SJCRH30 (cell line): ENCODE measurements around the gene PDZD2. TPM values are rescaled to one million over a fixed set of nuclear protein-coding genes. Genes with fewer than 3 reads are reported as not detected.
"Not testable (repeated sequence)": the region's sequence is repeated elsewhere in the genome, so short reads cannot be mapped to it uniquely, and the experiment has no call there.

Experiments used
- DNase-seq, 2 experiments: peaks; one replicate each; pipeline ENCODE4 v3.0.0-alpha.2; 2015 to 2020
- H3K27ac ChIP-seq: fragments of 250-450 bp; sonication (Bioruptor Pico); 2 replicates; pipeline ENCODE4 v1.5.1; 2020; ENCODE audit warnings: mild to moderate bottlenecking, moderate library complexity
- H3K27me3 ChIP-seq: fragments of 250-450 bp; sonication (Bioruptor Pico); 2 replicates; pipeline ENCODE4 v1.5.1; 2020; ENCODE audit warnings: mild to moderate bottlenecking, moderate library complexity
- H3K36me3 ChIP-seq: fragments of 250-450 bp; sonication (Bioruptor Pico); 2 replicates; pipeline ENCODE4 v1.5.1; 2020; ENCODE audit warnings: mild to moderate bottlenecking, moderate library complexity
- H3K4me1 ChIP-seq: fragments of 250-450 bp; sonication (Bioruptor Pico); 2 replicates; pipeline ENCODE4 v1.5.1; 2020; ENCODE audit warnings: mild to moderate bottlenecking, moderate library complexity
- H3K4me3 ChIP-seq: fragments of 250-450 bp; sonication (Bioruptor Pico); 2 replicates; pipeline ENCODE4 v1.5.1; 2020; ENCODE audit warnings: mild to moderate bottlenecking, moderate library complexity
- H3K9me3 ChIP-seq: fragments of 250-450 bp; sonication (Bioruptor Pico); replicated peaks from 2 replicates; pipeline ENCODE4 v1.5.1; 2020; ENCODE audit warnings: mild to moderate bottlenecking, moderate library complexity
- total RNA-seq: library from RNA; depleted of rRNA; stranded (reverse); fragments of >200 nt; shearing (Covaris generic); gene quantifications from 2 replicates; pipeline ENCODE4 v1.2.3, GENCODE V29; 2014

Gene PDZD2
- total RNA-seq, 1 experiment from 2014 or later = 0.47 TPM

- no peak for DNase-seq
- no peaks in the 10 kb centered on the region for H3K4me1 ChIP-seq
- peaks cover 19% of the 10 kb centered on the region; the same call in 1 of the 2 replicates for H3K27me3 ChIP-seq
- H3K9me3 ChIP-seq = no peaks in the 10 kb centered on the region
- H3K4me3 ChIP-seq = no peak overlapping the region
- no peaks in the 10 kb centered on the region for H3K36me3 ChIP-seq
- H3K27ac ChIP-seq = no peak overlapping the region
Measured at GRCh38 chr5:31768784-31769183, 129.9 kb downstream of the PDZD2 start.

- no peak for DNase-seq
Measured at GRCh38 chr5:31769530-31769929, 130.6 kb downstream of the PDZD2 start.

GRCh38 chr5:31770132-31770720 is 131.3 kb downstream of the PDZD2 start:
- Histone ChIP-seq H3K27me3 (0 out of 2 replicates have a peak, but pooled peaks cover 15% of the 10 kb centered on the region), H3K27ac (no peak overlapping the region), H3K36me3 (no peaks in the 10 kb centered on the region), H3K4me1 (no peaks in the 10 kb centered on the region), H3K4me3 (no peak overlapping the region), H3K9me3 (no peaks in the 10 kb centered on the region)
- no peak for DNase-seq

More at GRCh38 chr5:31769530-31769929, 130.6 kb downstream of the PDZD2 start:
- Histone ChIP-seq H3K4me3 (no peak overlapping the region), H3K4me1 (no peaks in the 10 kb centered on the region), H3K27ac (no peak overlapping the region), H3K36me3 (no peaks in the 10 kb centered on the region), H3K9me3 (no peaks in the 10 kb centered on the region), H3K27me3 (0 out of 2 replicates have a peak, but pooled peaks cover 15% of the 10 kb centered on the region)

GRCh38 chr5:31770998-31771397 is 132.1 kb downstream of the PDZD2 start:
- DNase-seq = no peak
- H3K27me3 ChIP-seq = 0 out of 2 replicates have a peak, but pooled peaks cover 15% of the 10 kb centered on the region
- no peaks in the 10 kb centered on the region for H3K9me3 ChIP-seq
- no peak overlapping the region for H3K27ac ChIP-seq
- no peaks in the 10 kb centered on the region for H3K4me1 ChIP-seq
- no peak overlapping the region for H3K4me3 ChIP-seq
- no peaks in the 10 kb centered on the region for H3K36me3 ChIP-seq

GRCh38 chr5:31771500-31771899 is 132.6 kb downstream of the PDZD2 start:
- no peak for DNase-seq
- Histone ChIP-seq H3K36me3 (no peaks in the 10 kb centered on the region), H3K4me3 (no peak overlapping the region), H3K27ac (no peak overlapping the region), H3K9me3 (no peaks in the 10 kb centered on the region), H3K27me3 (0 out of 2 replicates have a peak, but pooled peaks cover 15% of the 10 kb centered on the region), H3K4me1 (no peaks in the 10 kb centered on the region)

- not testable (repeated sequence) for DNase-seq, H3K27ac ChIP-seq, H3K36me3 ChIP-seq, H3K27me3 ChIP-seq, H3K9me3 ChIP-seq, H3K4me3 ChIP-seq, H3K4me1 ChIP-seq
Measured at GRCh38 chr5:31776294-31776693, 137.4 kb downstream of the PDZD2 start.

- H3K4me1 ChIP-seq = no peaks in the 10 kb centered on the region
- no peak overlapping the region for H3K4me3 ChIP-seq
- DNase-seq = no peak
- H3K9me3 ChIP-seq = no peaks in the 10 kb centered on the region
- H3K36me3 ChIP-seq = no peaks in the 10 kb centered on the region
- no peak overlapping the region for H3K27ac ChIP-seq
- no peaks in the 10 kb centered on the region for H3K27me3 ChIP-seq
Measured at GRCh38 chr5:31776976-31777651, 138.2 kb downstream of the PDZD2 start.

- Histone ChIP-seq H3K4me3 (no peak overlapping the region), H3K36me3 (no peaks in the 10 kb centered on the region), H3K27me3 (no peaks in the 10 kb centered on the region), H3K27ac (no peak overlapping the region), H3K4me1 (no peaks in the 10 kb centered on the region), H3K9me3 (no peaks in the 10 kb centered on the region)
- DNase-seq = no peak
Measured at GRCh38 chr5:31781772-31782171, 142.8 kb downstream of the PDZD2 start.

- no peak for DNase-seq
- no peak overlapping the region for H3K4me3 ChIP-seq
- H3K36me3 ChIP-seq = no peaks in the 10 kb centered on the region
- H3K9me3 ChIP-seq = no peaks in the 10 kb centered on the region
- no peaks in the 10 kb centered on the region for H3K4me1 ChIP-seq
- H3K27ac ChIP-seq = no peak overlapping the region
- no peaks in the 10 kb centered on the region for H3K27me3 ChIP-seq
Measured at GRCh38 chr5:31783086-31783645, 144.2 kb downstream of the PDZD2 start.

GRCh38 chr5:31783731-31784130 is 144.8 kb downstream of the PDZD2 start:
- DNase-seq = no peak
- Histone ChIP-seq H3K9me3 (no peaks in the 10 kb centered on the region), H3K27me3 (no peaks in the 10 kb centered on the region), H3K36me3 (no peaks in the 10 kb centered on the region), H3K4me3 (no peak overlapping the region), H3K27ac (no peak overlapping the region), H3K4me1 (no peaks in the 10 kb centered on the region)

GRCh38 chr5:31786090-31786631 is 147.2 kb downstream of the PDZD2 start:
- H3K27me3 ChIP-seq = no peaks in the 10 kb centered on the region
- H3K4me3 ChIP-seq = no peak overlapping the region
- H3K9me3 ChIP-seq = no peaks in the 10 kb centered on the region
- no peaks in the 10 kb centered on the region for H3K4me1 ChIP-seq
- DNase-seq = no peak
- no peak overlapping the region for H3K27ac ChIP-seq
- no peaks in the 10 kb centered on the region for H3K36me3 ChIP-seq

- Histone ChIP-seq H3K4me3 (no peak overlapping the region), H3K9me3 (no peaks in the 10 kb centered on the region), H3K27me3 (no peaks in the 10 kb centered on the region), H3K4me1 (no peaks in the 10 kb centered on the region), H3K36me3 (no peaks in the 10 kb centered on the region), H3K27ac (no peak overlapping the region)
- no peak for DNase-seq
Measured at GRCh38 chr5:31794009-31794408, 155.1 kb downstream of the PDZD2 start.

- no peak for DNase-seq
- no peaks in the 10 kb centered on the region for H3K36me3 ChIP-seq
- H3K27me3 ChIP-seq = no peaks in the 10 kb centered on the region
- H3K4me1 ChIP-seq = no peaks in the 10 kb centered on the region
- no peaks in the 10 kb centered on the region for H3K9me3 ChIP-seq
- H3K4me3 ChIP-seq = no peak overlapping the region
- no peak overlapping the region for H3K27ac ChIP-seq
Measured at GRCh38 chr5:31798168-31798567, 159.2 kb downstream of the PDZD2 start.

GRCh38 chr5:31800351-31800750 is 161.4 kb downstream of the PDZD2 start:
- H3K27ac ChIP-seq = no peak overlapping the region
- H3K9me3 ChIP-seq = no peaks in the 10 kb centered on the region
- DNase-seq = no peak
- no peak overlapping the region for H3K4me3 ChIP-seq
- no peaks in the 10 kb centered on the region for H3K36me3 ChIP-seq
- no peaks in the 10 kb centered on the region for H3K4me1 ChIP-seq
- no peaks in the 10 kb centered on the region for H3K27me3 ChIP-seq

- Histone ChIP-seq H3K4me3 (no peak overlapping the region), H3K27ac (no peak overlapping the region), H3K36me3 (no peaks in the 10 kb centered on the region), H3K27me3 (peaks cover 4% of the 10 kb centered on the region; the same call in 1 of the 2 replicates), H3K4me1 (no peaks in the 10 kb centered on the region), H3K9me3 (no peaks in the 10 kb centered on the region)
- no peak for DNase-seq
Measured at GRCh38 chr5:31805785-31806400, 167.0 kb downstream of the PDZD2 start.
